NT2/D1 (cell line): ENCODE results near the gene MRPS12.

Source experiments
- SUZ12 ChIP-seq: IDR thresholded peaks from 2 replicates; pipeline ENCODE4 v1.6.1; 2011; ENCODE audit not compliant: insufficient read length, insufficient read depth; ENCODE audit errors: extremely low read depth
- YY1 ChIP-seq: IDR thresholded peaks from 2 replicates; pipeline ENCODE4 v1.6.1; 2011; ENCODE audit not compliant: insufficient read length, insufficient read depth

DNA sequence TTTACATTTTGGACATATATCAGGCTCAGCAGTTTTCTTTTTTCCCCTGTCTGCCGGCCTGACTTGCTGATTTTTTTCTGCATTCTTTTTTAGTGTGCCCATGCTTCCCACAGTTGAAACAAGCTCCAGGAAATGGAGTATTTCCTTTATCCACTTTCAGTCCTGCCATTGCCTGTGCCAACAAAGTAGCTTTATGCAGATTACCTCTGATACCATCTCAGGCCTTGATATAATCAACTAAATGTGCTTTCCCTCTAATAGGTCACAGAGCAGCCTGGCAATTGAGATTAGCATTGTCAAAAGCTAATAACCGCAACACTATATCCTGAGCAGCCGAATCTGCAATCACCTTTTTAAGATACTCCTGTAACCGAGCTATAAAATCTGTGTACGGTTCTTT is 9.2 kb downstream of the MRPS12 start:
- TF ChIP-seq YY1 (no peak), SUZ12 (no peak)
